Peyer's patch (tissue), 4 donors: ENCODE measurements around the gene BCL2L14. TPM values are rescaled to one million over a fixed set of nuclear protein-coding genes. Genes with fewer than 3 reads are reported as not detected.

Experiments used
- DNase-seq, 3 donors: peaks; one replicate each; pipeline ENCODE4 v3.0.0-alpha.2; 2017 to 2019
- H3K27ac ChIP-seq, 4 donors: fragments of 200-600 bp; sonication (generic); one replicate each; pipeline ENCODE4 v1.5.1; 2016 to 2019
- H3K27me3 ChIP-seq, 2 donors: fragments of 200-600 bp; sonication (generic); one replicate each; pipeline ENCODE4 v1.5.1; 2019
- H3K36me3 ChIP-seq, 3 donors: fragments of 200-600 bp; sonication (generic); one replicate each; pipeline ENCODE4 v1.5.1; 2016 to 2019
- H3K4me1 ChIP-seq, 4 donors: fragments of 200-600 bp; sonication (generic); one replicate each; pipeline ENCODE4 v1.5.1; 2016 to 2019
- H3K4me3 ChIP-seq, 4 donors: fragments of 200-600 bp; sonication (generic); 1 replicate in 3 of 4; 2 replicates in 1 of 4; pipeline ENCODE4 v1.5.1; 2016 to 2019; ENCODE audit warnings: mild to moderate bottlenecking in 1 of 4
- H3K9me3 ChIP-seq, 4 donors: fragments of 200-600 bp; sonication (generic); one replicate each; pipeline ENCODE4 v1.5.1; 2016 to 2019; ENCODE audit warnings: mild to moderate bottlenecking in 1 of 4
- CTCF ChIP-seq, 6 experiments: fragments of 450-650 bp in 4 of 6; fragments of 200-600 bp in 2 of 6; sonication (generic) in 1 of 6; IDR thresholded peaks; one replicate each; pipeline ENCODE4 v1.5.1; 2017 to 2019; ENCODE audit warnings: antibody characterized with exemption in 6 of 6, mild to moderate bottlenecking in 3 of 6, moderate library complexity in 1 of 6
- POLR2A ChIP-seq, 2 donors: fragments of 450-650 bp; IDR thresholded peaks; one replicate each; pipeline ENCODE4 v1.5.1; 2017; ENCODE audit warnings: antibody characterized with exemption in 2 of 2, mild to moderate bottlenecking in 2 of 2, moderate library complexity in 2 of 2
- total RNA-seq, 4 donors: library from RNA; depleted of rRNA; stranded (reverse); fragments of >200 nt; gene quantifications; one replicate each; pipeline ENCODE4 v1.1.0, GENCODE V29; 2016

The BCL2L14 gene
- total RNA-seq, 4 donors from 2014 or later: 69.3 to 101 (median 87.7) TPM

- no peak for DNase-seq
- no peak for TF ChIP-seq CTCF (IDR thresholded peaks at IDR 0.05)
- TF ChIP-seq POLR2A (IDR thresholded peaks at IDR 0.05): no peak
- Histone ChIP-seq H3K27ac (no peak overlapping the region), H3K27me3 (no peaks in the 10 kb centered on the region), H3K4me1 (peaks cover 0 to 24% (median 11%) of the 10 kb centered on the region in 4 donors), H3K36me3 (no peaks in the 10 kb centered on the region), H3K9me3 (no peaks in the 10 kb centered on the region), H3K4me3 (no peak overlapping the region)
These were observed 41.9 kb upstream of the BCL2L14 start for GRCh38 chr12:12028668-12029402.

DNA sequence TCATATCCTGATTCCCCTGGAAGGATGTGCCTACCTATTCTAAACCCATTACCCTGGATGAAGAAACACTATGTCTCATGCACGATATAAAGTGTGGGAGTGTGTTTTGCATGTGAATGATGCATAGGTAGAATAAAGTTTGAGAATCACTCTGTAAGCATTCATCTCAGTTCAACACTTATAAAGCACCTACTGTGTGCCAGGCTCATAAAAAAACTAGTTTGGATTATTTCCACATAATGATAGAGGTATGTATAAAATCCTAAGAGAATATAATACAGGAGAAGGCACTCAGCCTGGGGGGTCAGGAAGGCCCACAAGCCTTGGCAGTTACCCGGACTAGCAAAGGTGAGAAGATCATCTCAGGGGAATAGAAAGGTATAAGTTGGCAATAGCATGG, 41.1 kb upstream of the BCL2L14 start:
- Histone ChIP-seq H3K36me3 (no peaks in the 10 kb centered on the region), H3K9me3 (no peaks in the 10 kb centered on the region), H3K4me1 (peaks cover 0 to 24% (median 10%) of the 10 kb centered on the region in 4 donors), H3K4me3 (no peak overlapping the region), H3K27ac (no peak overlapping the region), H3K27me3 (no peaks in the 10 kb centered on the region)
- TF ChIP-seq CTCF (IDR thresholded peaks at IDR 0.05): no peak
- TF ChIP-seq POLR2A (IDR thresholded peaks at IDR 0.05): no peak
- no peak for DNase-seq

DNA sequence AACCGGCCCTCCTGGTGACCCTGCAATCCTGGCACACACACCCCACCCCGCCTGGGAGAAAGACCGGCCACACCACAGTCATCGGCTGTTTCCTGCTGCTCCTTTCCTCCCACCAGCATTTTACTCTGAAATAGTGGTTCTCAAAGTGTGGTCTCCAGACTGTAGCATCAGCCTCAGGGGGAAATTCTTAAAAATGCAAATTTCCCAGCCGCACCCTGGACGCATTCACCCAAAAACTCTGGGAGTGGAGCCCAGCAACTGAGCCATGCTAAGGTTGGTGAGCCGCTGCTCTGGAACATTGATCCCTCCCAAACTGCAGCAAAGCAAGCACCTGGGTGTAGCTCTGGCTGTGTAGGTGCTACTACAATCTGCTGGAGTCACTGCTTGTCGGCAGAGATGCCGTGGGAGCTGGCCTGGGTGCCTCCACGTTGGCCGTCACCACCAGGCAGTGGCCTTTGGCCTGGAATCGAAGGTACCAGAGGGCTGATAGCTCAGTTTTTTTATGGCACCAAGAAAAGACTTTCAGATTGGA, 38.4 kb upstream of the BCL2L14 start:
- H3K9me3 ChIP-seq: no peaks in the 10 kb centered on the region
- no peaks in the 10 kb centered on the region for H3K27me3 ChIP-seq
- no peak for TF ChIP-seq POLR2A (IDR thresholded peaks at IDR 0.05)
- no peak for TF ChIP-seq CTCF (IDR thresholded peaks at IDR 0.05)
- DNase-seq: peak in 2 of 3 donors; percentile 70 to 75
- peak overlapping the region; percentile 27 to 51 (median 42) for H3K4me3 ChIP-seq
- H3K4me1 ChIP-seq: peaks cover 0 to 14% (median 0%) of the 10 kb centered on the region in 4 donors
- no peaks in the 10 kb centered on the region for H3K36me3 ChIP-seq
- peak overlapping the region in 3 of 4 donors; percentile 33 to 83 (median 61) for H3K27ac ChIP-seq

GRCh38 chr12:12032851-12033797, 37.6 kb upstream of the BCL2L14 start:
- peak overlapping the region; percentile 27 to 51 (median 42) for H3K4me3 ChIP-seq
- no peaks in the 10 kb centered on the region for H3K36me3 ChIP-seq
- TF ChIP-seq POLR2A (IDR thresholded peaks at IDR 0.05): no peak
- TF ChIP-seq CTCF (IDR thresholded peaks at IDR 0.05): peak; percentile 67 to 96 (median 90)
- no peaks in the 10 kb centered on the region for H3K27me3 ChIP-seq
- peak overlapping the region; percentile 33 to 83 (median 62) for H3K27ac ChIP-seq
- DNase-seq: peak; percentile 72 to 90 (median 77)
- no peaks in the 10 kb centered on the region for H3K9me3 ChIP-seq
- peaks cover 0 to 14% (median 0%) of the 10 kb centered on the region in 4 donors for H3K4me1 ChIP-seq

DNA sequence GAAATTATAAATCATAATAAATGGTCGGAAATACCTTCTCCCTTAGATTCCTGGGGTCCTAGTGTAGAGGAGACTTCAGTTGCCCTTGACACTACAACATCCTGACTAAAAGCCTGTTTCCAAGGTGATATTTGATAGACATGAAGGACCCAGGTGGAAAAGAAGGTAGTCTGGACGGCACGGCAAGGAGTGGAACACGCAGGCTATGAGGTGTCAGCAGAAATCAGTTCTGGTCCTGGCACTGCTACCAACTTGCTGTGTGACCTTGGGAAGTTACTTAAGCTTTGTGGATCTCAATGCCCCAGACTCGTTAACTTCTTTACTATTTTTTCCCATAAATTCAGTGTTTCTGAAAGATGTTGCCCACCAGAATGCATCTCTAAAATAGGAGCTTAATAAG, 36.9 kb upstream of the BCL2L14 start:
- TF ChIP-seq CTCF (IDR thresholded peaks at IDR 0.05): no peak
- no peak for TF ChIP-seq POLR2A (IDR thresholded peaks at IDR 0.05)
- no peaks in the 10 kb centered on the region for H3K27me3 ChIP-seq
- H3K4me1 ChIP-seq: peaks cover 0 to 14% (median 0%) of the 10 kb centered on the region in 4 donors
- H3K4me3 ChIP-seq: no peak overlapping the region
- H3K27ac ChIP-seq: no peak overlapping the region
- H3K9me3 ChIP-seq: no peaks in the 10 kb centered on the region
- no peaks in the 10 kb centered on the region for H3K36me3 ChIP-seq
- DNase-seq: no peak
